Peyer's patch (tissue), 4 donors: ENCODE measurements around the gene CSTB.

Experiments used
- POLR2A ChIP-seq, 2 donors: fragments of 450-650 bp; IDR thresholded peaks; one replicate each; pipeline ENCODE4 v1.5.1; 2017; ENCODE audit warnings: antibody characterized with exemption in 2 of 2, mild to moderate bottlenecking in 2 of 2, moderate library complexity in 2 of 2
- TF ChIP-seq, protein P1 (sequence below), 6 experiments: fragments of 450-650 bp in 4 of 6; fragments of 200-600 bp in 2 of 6; sonication (generic) in 1 of 6; IDR thresholded peaks; one replicate each; pipeline ENCODE4 v1.5.1; 2017 to 2019; ENCODE audit warnings: antibody characterized with exemption in 6 of 6, mild to moderate bottlenecking in 3 of 6, moderate library complexity in 1 of 6

GRCh38 chr21:43767498-43767983, 8.6 kb downstream of the CSTB start:
- TF ChIP-seq, protein P1, sequence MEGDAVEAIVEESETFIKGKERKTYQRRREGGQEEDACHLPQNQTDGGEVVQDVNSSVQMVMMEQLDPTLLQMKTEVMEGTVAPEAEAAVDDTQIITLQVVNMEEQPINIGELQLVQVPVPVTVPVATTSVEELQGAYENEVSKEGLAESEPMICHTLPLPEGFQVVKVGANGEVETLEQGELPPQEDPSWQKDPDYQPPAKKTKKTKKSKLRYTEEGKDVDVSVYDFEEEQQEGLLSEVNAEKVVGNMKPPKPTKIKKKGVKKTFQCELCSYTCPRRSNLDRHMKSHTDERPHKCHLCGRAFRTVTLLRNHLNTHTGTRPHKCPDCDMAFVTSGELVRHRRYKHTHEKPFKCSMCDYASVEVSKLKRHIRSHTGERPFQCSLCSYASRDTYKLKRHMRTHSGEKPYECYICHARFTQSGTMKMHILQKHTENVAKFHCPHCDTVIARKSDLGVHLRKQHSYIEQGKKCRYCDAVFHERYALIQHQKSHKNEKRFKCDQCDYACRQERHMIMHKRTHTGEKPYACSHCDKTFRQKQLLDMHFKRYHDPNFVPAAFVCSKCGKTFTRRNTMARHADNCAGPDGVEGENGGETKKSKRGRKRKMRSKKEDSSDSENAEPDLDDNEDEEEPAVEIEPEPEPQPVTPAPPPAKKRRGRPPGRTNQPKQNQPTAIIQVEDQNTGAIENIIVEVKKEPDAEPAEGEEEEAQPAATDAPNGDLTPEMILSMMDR (IDR thresholded peaks at IDR 0.05) = no peak
- no peak for TF ChIP-seq POLR2A (IDR thresholded peaks at IDR 0.05)
